HG02970 (cell line): ENCODE data around the gene TM4SF18.

Source experiments
- ATAC-seq: cut with Tn5 transposase; IDR thresholded peaks from one replicate; pipeline ENCODE4 v1.9.1; 2021; ENCODE audit warnings: mild to moderate bottlenecking, moderate library complexity, moderate number of reproducible peaks; ENCODE audit not compliant: unreplicated experiment, low FRiP score

TM4SF18 gene

GRCh38 chr3:149331396-149331795, 2.0 kb downstream of the TM4SF18 start:
- ATAC-seq: no peak

GRCh38 chr3:149330609-149331331, 2.7 kb downstream of the TM4SF18 start:
- no peak for ATAC-seq

DNA sequence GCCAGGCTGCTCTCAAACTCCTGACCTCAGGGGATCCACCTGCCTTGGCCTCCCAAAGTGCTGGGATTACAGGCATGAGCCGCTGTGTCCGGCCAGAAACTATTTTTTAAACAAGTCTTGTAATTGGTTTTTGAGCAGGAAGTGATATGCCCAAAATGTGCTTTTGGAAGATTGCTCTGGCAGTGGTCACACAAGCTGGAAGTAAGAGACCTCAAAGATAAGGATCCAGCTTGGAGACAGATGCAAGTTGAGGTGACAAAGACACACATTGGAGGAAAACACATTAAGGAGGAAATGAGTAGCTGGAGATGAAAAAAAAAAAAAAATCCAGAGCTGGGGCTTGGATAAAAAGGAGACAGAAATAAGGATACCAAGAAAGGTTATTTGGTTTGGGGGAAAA, 6.3 kb downstream of the TM4SF18 start:
- ATAC-seq: no peak

DNA sequence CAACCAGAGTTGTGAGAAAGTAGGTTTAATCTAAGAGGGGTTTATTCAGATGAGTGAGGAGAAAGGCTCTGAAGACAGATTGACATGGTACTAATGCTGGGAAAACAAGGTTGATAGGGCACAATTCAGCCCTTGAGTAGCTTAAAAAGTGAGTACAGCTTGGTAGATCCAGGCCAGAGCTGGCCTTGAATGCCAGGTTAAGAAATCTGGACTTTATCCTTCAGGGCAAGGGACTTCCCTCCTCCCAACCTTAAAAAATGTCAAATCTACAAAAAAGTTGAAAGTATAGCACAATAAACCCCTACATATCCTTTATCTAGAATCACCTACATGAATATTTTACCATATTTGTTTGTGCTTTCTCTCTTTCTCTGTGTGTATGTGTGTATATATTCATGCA, 7.9 kb downstream of the TM4SF18 start:
- no peak for ATAC-seq

DNA sequence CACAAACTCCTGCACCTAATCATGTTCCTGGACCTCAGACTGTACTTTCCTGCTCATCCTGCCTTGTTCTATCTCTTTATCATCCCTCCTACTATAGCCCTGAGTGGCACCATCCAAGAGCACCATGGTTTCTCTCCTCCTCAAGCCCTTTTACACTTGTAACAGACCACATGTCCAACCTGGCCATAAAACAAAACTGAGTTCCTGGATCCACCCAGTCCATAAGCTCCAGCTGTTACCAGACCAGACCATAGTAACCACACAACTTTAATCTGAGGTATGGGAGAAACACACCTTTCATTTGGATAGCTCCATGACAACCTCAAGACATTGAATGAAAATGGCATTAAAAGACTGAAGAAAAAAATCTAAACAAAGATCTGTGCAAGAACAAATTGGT, 9.1 kb downstream of the TM4SF18 start:
- no peak for ATAC-seq

- ATAC-seq: no peak
These were observed 11.8 kb downstream of the TM4SF18 start for GRCh38 chr3:149321640-149322039.

DNA sequence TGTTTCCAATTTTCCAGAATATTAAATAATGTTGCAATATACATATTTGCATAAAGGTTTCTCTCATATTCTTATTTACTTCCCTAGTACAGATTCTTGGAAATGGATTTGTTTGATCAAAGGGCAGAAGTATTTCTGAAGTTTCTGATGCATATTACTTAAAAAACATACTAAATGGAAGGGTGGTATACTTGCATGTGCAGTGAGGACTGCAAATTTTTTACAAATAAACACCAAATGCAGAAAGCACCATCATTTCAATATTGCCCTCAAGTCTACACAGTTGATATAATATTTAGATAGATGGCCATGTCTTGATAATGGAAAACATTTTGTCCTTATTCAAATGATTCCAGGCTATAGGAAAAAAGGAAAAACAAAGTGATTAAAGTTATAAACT, 12.3 kb downstream of the TM4SF18 start:
- no peak for ATAC-seq

- ATAC-seq: no peak
These were observed 13.7 kb downstream of the TM4SF18 start for GRCh38 chr3:149319750-149320149.

GRCh38 chr3:149317072-149317471, 16.4 kb downstream of the TM4SF18 start:
- ATAC-seq: no peak

GRCh38 chr3:149316437-149316836, 17.0 kb downstream of the TM4SF18 start:
- no peak for ATAC-seq

- no peak for ATAC-seq
These were observed 17.7 kb downstream of the TM4SF18 start for GRCh38 chr3:149315694-149316093.

DNA sequence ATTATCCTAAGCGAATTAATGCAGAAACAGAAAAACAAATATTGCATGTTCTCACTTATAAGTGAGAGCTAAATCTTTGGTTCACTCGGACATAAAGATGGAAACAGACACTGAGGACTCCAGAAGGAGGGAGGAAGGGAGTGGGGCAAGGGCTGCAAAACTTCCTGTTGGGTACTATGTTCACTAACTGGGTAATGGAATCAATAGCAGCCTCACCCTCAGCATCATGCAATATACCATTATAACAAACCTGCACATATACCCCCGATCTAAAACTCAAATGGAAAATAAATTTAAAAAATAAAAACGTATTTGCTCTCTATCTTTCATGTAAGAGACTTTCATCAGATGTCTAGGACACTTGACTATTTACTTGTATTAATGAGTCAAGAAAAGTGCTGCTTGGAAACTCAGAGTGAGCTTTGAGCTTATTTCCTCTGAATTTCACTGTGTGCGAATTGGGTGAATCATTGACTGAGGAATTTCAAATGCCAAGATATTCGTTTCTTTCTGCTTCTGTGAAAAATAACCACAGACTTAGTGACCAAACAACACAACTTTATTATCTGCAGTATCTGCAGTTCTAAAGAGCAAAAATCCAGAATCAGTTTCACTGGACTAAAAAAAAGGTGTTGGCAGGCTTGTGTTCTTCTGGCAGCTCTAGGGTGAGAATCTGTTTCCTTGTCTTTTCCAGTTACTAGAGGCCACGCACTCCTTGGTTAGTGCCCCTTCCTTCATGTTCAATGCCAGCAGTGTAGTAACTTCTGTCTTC, 18.4 kb downstream of the TM4SF18 start:
- no peak for ATAC-seq

GRCh38 chr3:149313542-149313941, 19.9 kb downstream of the TM4SF18 start:
- ATAC-seq: no peak

GRCh38 chr3:149310796-149311534, 22.5 kb downstream of the TM4SF18 start:
- no peak for ATAC-seq

DNA sequence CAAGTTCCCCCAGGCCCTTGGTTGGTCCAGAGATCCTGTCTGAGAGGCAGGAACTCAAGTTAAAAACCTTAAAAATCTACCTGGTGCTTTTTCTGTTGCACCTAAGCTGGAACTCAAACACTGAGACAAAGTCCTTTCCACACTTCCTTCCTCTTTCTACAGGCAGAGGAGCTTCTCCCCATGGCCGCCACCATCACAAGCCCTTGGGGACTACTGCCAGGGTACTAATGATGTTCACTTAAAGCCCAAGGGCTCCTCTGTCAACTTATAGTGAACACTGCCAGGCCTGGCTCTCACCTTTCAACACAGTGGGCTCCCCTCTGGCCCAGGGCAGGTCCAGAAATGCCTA, 26.0 kb downstream of the TM4SF18 start:
- ATAC-seq: no peak

GRCh38 chr3:149306751-149307434, 26.5 kb downstream of the TM4SF18 start:
- no peak for ATAC-seq

GRCh38 chr3:149305376-149305775, 28.1 kb downstream of the TM4SF18 start:
- no peak for ATAC-seq

DNA sequence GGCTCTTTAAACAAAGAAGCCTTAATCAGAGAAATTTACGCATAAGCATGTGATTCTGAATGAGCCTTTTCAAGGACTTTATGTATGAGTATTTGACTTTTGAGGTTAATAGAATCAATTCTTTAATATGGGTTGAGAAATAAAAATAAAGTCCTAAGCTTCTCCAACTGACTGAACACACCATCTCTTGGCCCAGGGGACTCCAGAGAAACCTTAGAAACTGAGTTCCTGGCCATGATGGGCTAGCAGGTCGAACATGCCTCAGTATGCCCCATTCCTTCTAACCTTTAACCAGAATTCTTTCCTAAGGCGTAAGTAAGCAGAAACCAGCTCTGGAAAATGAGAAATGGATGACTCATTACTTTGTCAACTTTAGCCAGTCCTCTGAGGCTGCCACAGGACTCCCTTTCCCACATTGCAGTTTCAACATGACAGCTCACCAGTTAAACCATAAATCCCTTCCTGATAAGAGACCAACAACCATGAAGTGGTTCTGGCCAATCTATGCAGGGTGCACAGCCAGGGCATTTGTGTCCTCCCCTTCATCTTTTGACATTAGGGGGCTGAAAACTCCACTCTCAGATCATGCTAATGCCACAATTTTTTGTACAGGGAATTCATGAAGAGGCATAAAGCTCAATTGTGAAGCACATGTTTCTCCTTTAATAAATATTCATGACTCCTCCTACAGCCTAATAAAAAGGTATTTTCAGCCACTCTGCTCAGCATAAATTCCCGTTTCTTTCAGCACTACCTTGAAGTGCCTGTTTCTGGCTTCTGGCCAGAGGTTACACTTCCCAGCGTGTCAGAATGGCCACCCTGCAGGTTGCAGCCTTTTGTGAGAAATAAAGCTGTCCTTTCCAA, 33.3 kb downstream of the TM4SF18 start:
- no peak for ATAC-seq

GRCh38 chr3:149296972-149297371, 36.5 kb downstream of the TM4SF18 start:
- no peak for ATAC-seq

DNA sequence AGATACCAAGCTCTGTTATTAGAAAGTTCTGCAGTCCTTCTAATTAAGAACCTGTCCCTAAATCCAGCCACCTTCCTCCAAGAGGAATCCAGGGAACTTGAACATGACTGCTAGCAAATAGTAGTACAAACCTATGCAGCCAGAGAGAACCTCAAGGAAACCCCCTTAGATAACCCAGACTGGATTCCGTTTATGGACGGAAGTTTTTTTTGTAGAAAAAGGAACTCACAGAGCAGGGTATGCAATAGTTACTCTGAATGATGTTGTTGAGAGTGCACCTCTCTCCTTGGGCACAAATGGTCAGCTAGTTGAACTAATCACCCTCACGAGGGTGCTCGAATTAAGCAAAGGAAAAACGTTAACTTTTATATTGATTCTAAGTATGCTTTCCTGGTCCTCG, 40.8 kb downstream of the TM4SF18 start:
- no peak for ATAC-seq
